GM18517 (cell line): Measurements from ENCODE around the gene PDXP.
A peak's percentile ranks its signal among the peaks of the same experiment; 100 is the strongest.
"Not testable (repeated sequence)": the region's sequence is repeated elsewhere in the genome, so short reads cannot be mapped to it uniquely, and the experiment has no call there.

ENCODE experiments used
- ATAC-seq: cut with Tn5 transposase; IDR thresholded peaks from one replicate; pipeline ENCODE4 v1.9.1; 2021; ENCODE audit warnings: mild to moderate bottlenecking, moderate library complexity; ENCODE audit not compliant: unreplicated experiment

The PDXP gene, protein sequence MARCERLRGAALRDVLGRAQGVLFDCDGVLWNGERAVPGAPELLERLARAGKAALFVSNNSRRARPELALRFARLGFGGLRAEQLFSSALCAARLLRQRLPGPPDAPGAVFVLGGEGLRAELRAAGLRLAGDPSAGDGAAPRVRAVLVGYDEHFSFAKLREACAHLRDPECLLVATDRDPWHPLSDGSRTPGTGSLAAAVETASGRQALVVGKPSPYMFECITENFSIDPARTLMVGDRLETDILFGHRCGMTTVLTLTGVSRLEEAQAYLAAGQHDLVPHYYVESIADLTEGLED

DNA sequence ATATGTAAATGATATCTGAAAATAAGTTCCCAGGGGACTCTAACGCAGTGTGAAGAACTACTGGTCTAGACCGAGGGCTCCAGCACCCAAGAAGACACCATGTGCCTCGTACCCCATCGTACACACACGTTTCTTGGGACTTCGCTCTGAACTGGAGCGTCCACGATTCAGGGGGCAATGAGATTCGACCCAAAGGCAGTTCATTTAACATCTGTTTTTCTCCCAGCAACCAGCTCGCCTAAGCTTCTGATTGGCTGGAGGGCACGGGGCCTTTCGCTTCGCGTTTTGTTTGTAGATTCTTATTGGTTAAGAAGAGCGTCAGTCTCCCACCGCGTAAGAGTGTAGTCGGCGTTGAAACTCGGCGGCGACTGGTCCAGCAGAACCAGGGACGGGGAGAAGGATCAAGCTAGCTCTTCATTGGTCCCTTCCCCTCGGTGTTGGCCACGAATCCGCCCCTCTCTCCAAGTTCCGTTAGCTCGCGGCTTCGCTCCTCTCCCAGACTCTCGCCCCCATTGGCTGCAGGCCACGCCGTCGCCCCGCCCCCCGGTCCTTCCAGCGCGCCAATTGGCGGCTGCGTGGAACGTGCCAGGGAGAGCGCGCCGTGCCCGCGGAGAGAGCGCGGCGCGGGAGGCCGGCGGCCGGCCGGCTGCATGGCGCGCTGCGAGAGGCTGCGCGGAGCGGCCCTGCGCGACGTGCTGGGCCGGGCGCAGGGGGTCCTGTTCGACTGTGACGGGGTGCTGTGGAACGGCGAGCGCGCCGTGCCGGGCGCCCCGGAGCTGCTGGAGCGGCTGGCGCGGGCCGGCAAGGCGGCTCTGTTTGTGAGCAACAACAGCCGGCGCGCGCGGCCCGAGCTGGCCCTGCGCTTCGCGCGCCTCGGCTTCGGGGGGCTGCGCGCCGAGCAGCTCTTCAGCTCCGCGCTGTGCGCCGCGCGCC is at the start of gene PDXP:
Gene PDXP, plus strand, starts transcription at position 591 of the 933 bp plus-strand sequence. Its CDS starts 60 bp downstream, at position 651.
- ATAC-seq: peak; percentile 76

DNA sequence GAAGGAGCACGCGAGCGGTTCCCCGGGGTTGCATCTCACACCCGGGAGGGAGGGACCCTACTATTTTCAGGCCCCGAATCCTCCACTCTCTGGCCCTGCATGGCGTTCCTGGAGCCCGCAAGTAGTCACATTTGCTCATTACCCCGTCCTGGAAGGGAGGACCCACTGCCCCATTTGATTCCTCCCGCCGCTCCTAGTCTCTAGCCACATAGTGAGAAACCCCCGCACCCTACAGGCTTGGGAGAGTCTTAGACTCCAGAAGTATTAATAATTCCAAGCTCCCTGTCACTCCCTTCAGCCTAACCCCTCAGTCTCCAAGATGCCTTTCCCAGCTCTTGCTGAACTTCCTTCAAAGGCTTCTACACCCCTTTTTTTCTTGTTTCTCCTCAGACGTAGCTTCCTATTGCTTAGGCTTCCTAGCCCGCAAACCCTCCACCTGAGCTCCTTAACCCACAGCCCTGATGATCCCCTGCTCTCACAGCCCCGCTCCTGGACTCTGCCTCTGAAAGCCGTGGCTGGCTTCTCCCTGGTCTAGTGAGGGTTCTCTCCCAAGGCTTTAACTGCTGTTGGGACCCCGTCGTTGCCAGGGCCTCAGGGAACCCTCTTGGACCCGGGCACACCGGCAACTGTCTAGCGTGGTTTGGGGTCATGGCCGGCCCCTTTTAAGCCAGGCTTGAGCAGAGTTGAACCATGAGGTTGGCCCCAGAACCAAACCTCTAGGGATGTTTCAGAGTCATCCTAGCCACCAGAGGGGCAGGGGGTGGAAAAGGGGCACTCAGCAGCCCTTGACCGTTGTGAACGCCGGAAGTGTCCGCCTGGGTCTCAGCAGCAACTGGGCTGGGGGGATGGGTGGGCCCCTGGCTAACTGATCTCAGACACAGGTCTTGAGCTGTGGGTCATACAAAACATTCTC is 49.0 kb upstream of the PDXP start:
- ATAC-seq: no peak

DNA sequence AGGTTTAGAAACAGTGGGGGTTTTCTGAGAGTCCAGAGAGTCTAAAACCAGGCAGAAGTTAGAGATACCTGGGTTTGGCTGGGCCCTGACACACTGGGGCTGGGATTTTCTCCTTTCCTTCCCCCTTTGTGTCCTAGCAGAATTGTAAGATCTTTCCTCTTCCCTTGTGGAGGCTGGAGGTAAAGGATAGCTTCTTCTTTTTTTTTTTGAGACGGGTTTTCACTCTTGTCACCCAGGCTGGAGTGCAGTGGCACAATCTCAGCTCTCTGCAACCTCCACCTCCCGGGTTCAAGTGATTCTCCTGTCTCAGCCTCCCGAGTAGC is 48.4 kb upstream of the PDXP start:
- ATAC-seq: not testable (repeated sequence)

DNA sequence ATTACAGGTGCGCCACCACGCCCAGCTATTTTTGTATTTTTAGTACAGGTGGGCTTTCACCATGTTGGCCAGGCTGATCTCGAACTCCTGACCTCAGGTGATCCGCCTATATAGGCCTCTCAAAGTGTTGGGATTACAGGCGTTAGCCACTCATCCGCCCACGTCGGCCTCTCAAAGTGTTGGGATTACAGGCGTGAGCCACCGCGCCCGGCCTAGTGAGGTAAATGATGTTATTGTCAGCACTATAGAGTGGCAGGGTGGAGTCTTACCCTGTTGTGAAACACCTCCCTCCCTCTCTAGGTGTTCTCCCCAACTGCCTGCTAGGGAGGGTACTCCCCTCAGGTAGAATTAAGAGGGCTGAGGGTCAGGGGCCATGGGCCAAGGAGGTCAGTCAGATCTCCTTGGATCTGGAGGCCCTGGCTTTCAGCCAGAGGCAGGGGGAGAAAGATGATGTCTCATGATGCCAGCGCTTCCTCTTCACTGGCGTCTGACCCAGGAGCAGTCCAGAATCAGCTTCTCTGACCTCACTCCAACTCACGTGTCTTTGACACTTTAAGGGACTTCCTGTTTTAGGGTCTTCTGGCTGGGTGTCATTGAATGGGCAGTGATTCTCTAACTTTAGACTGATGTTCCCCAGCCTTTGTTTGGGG is 47.9 kb upstream of the PDXP start:
- no peak for ATAC-seq

DNA sequence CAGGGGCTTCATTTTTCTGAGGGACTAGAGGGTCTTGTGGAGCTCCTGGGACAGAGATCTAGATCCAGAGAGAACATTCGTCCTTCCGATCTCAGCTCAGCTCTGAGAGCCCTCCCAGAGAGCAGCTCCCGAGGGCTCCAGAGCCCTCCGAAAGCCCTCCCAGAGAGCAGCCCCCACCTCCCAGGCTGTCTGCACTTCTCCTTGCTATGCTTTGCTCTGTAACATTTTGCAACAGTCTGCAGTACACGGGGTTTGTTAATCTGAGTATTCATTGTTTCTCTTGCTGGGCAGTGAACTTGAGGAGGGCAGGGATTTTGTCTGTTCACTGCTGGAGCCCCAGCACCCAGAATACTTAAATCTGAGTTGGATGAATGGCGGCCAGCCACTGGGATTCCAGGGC is 47.3 kb upstream of the PDXP start:
- no peak for ATAC-seq

DNA sequence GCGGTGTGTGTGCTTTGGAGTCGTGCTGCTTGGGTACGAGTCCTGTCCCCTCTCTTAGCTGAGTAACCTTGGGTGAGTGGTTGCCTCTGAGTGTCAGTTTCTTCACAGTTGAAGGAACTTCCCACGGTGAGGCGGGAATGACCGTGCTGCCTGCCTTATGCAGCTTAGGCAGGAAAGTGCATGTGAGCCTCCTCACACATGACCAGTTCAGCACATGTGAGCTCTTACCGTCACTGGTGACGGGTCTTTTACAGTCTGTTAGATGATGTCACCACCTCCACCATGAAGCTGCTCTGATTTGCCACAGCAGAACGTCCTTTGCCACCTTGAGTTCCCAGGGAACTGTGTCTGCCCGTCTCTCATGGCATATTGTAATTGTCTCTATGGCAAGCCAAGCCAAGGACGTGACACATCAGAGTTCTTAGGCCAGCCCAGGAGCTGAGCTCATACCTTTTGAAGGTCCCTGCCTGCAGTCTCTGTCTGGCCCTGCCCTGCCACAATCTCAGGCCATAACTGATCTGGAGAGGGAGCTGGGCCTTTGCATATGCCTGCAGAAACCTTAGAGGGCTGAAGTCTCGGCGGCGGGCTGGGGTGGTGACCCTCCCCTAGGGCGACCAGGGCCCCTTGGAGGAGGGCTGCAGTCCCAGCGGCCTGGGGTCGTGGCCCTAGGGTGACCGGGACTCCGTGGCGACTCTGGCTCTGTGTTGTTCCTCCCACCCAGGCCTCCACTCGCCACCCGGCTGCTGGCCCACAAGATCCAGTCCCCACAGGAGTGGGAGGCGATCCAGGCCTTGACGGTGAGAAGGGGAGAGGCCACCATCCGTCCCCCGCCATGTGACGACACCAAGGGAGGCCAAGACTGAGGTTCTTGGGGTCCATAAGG is 42.1 kb upstream of the PDXP start:
- ATAC-seq: no peak

DNA sequence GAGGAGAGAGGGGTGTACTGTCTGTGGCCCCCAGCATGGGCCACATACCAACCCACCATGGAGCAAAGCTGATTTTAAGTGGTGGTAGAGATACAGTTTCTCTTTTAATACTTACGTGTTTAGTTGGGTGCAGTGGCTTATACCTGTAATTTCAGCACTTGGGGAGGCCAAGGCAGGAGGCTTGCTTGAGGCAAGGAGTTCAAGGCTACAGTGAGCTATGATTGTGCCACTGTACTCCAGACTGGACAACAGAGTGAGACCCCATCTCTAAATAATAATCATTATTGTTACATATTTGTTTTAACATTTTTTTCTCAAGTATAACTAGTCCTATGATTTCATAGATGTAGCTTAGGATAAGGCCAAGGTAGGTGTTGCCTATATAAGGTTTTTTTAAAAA is 41.1 kb upstream of the PDXP start:
- ATAC-seq: no peak

DNA sequence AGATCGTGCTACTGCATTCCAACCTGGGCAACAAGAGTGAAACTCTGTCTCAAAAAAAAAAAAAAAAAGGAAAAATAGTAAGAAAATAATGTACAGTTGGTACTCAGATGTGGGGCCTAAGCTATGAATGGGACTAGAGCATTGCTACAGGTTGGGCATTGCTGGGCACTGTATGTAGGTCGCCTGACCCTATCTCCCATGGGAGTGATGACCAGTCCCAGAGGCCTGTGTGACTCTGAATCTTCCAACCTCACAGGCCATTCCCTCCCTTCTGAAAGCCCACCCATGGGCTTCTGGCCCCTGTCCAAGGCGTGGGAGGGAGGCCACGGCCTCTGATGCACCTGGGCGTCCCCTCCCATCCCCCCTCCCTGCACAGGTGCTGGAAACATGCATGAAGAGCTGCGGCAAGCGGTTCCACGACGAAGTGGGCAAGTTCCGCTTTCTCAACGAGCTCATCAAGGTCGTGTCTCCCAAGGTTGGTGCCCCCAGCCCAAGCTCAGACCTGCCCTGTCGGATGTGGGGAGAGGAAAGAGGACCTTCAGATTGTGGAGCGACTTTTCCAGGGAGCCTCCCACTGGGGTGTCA is 40.4 kb upstream of the PDXP start:
- no peak for ATAC-seq

DNA sequence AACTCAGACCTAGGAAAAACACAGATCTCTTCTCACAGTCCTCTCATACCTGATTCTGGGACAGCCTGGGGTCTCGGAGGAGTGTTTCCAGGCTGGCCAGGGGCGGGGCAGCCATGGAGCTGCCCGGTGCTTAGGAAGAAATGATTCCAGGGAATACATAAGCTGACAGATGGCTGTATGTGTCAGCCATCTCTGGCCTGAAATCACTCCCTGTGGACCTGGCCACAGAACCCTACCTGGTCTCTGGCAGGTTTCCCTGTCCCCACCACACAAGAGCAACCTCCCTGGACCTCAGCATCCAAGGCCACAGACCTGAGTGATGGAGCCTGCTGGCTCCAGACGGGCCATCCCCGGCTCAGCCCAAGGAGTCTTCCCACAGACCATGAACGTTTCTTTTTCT is 39.8 kb upstream of the PDXP start:
- no peak for ATAC-seq

DNA sequence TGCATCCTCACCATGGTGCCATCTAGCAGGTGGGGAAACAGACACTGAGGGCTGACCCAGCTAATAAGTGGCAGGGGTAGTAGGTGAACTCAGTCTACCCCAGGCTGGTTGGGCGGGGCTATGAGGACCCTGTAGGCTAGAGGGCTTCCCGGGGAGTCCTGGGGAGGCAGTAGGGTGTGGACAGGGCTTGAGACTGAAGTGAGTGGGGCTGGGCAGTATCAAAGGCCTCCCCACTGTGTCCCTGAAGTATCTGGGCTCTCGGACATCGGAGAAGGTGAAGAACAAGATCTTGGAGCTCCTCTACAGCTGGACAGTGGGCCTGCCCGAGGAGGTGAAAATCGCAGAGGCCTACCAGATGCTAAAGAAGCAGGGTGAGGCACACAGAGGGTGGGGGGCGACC is 38.5 kb upstream of the PDXP start:
- no peak for ATAC-seq

DNA sequence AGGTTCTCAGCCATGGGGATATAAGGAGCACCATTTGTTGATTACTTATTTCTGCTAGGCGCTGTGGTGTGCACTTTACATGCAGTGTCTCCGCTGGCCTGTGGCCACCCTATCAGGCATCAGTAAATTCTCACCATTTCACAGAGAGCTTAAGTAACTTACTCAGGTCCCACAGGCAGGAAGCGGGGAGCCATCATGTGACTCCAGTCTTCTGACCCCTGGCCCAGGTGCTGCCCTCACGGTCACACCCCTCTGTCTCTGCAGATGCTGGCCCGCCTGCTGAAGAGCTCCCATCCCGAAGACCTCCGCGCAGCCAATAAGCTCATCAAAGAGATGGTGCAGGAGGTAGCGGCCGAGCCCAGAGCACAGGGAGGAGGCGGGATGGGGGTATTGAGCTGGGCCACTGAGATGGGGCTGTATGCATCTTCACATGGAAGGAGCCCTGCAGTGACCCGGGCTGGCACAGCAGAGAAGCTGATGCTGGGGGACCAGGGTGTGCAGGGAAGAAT is 37.1 kb upstream of the PDXP start:
- no peak for ATAC-seq

DNA sequence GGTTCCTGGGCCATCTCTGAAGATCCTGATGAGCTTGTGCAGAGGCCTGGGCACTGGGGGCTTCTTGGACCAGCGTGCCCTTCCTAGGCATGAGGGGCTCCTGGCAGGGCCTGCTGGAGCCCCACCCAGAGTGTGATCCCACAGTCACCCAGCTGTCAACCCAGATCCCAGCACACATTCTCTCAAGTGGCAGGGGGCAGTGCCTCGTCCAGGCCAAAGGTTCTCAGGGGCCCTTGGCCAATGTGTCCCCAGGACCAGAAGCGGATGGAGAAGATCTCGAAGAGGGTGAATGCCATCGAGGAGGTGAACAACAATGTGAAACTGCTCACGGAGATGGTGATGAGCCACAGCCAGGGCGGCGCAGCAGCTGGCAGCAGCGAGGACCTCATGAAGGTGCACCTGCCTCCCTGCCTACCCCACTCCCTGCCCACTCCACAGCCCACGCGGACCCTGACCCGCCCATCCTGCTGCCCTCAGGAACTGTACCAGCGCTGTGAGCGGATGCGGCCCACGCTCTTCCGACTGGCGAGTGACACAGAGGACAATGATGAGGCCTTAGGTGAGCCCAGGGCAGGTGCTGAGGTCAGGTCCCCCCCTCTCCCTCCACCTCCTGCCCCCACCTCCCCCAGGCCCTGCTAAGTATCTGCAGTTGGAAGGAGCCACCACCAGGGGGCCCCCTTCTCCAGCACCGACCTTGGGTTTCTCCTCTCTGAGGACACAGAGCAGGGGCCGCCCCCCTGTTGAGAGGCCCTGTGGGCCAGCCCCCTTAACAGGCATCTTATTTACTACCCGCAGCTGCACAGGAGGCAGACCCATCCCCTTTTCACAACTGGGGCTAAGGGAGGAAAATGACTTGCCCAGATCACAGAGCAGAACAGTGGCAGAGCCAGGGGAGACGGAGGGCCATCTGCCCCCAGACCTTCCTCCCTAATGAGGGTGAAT is 35.2 kb upstream of the PDXP start:
- no peak for ATAC-seq

DNA sequence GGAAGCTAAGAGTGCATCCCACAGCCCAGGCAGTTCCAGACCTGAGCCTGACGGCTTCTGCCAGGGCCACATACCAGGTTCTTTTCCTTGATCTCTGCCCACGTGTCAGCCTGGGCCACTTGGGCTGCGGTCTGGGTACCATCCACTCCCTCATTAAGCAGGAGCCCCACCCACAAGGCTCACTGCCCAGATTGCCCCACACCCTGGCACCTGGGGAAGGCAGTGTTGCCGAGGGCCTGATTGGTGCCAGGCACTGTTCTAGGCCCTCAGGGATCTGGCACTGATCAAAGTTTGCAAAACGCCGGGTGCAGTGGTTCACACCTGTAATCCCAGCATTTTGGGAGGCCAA is 34.5 kb upstream of the PDXP start:
- no peak for ATAC-seq

DNA sequence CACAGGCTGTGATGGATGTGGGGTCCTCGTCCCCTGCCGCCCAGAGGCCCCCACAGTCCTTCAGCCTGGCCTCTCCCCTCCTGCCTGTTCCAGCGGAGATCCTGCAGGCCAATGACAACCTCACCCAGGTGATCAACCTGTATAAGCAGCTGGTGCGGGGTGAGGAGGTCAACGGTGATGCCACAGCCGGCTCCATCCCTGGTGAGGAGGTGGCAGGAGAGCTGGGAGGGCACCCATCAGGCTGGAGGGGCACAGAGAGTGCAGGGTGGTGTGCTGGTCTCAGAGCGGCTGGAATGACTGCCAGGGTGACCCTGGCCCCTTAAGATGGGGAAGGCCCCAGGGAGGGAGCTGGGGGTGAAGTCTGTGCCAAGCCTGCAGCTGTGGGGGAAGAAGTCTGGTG is 33.6 kb upstream of the PDXP start:
- no peak for ATAC-seq

DNA sequence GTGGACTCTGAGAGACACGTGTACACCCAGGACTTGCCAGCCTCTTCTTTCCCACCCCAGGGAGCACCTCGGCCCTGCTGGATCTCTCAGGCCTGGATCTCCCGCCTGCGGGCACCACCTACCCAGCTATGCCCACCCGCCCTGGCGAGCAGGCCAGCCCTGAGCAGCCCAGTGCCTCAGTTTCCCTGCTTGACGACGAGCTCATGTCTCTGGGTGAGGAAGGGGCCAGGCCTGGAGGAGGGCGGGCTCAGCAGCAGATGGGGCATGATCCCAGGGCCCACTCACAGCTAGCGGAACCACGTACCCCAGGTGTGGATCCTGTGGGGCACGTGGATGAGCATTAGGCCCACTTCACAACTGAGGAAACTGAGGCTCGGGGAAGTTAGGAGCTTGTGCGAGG is 32.8 kb upstream of the PDXP start:
- ATAC-seq: no peak

DNA sequence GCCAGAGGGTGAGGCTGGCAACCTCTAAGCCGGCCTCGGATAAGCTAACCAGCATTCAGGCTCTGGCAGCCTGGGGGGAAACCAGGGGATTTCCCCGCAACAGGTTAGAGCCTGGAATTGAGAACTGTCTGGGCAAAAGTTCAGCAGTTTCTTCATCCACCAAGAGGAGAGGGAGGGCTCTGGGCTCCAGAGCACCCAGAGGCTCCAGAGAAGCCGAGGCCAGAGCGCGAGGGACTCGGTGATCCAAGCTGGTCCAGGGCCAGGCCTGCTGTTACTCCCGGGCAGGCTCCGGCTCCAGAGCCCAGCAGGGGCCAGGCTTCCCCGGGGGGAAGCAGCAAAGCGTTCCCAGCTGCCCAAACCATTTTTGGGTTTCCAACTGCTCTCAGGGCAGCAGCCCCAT is 32.4 kb upstream of the PDXP start:
- ATAC-seq: no peak

DNA sequence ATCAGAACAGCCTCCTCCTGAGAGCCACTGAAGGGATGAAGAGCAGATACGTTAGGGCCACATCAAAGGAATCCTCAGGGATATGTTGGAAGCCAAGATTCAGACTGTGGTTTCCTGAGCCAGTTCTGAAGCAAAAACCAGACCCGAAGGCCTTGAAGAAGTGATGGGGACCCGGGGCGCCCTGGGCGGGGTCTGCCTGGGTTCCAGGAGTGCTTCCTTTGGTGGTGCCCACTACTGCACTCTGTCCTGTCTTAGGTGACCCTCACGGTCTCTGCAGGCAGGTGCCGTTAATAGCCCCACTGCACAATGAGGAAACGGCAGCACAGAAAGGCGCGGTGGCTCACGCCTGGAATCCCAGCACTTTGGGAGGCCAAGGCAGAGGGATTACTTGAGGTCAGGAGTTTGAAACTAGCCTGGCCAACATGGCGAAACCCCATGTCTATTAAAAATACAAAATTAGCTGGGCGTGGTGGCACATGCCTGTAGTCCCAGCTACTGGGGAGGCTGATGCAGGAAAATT is 31.9 kb upstream of the PDXP start:
- no peak for ATAC-seq

DNA sequence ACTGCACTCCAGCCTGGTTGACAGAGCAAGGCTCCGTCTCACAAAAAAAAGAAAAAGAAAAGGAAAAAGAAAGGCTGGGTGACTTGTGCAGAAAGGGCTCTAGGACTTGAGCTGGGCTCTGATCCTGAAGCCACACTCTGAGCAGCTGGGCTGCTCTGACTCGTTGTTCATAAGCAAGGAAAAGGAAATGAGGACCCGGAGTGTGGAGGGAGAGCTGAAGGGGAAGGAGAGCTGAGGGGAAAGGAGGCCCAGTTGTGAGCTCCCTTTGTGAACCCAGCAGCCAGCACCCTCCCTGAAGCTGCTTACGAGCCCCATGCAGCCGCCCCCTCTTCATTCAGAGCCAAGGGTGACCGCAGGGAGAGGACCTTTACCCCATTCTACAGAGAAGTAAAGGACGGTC is 31.4 kb upstream of the PDXP start:
- no peak for ATAC-seq
